ENCODE data around the gene PARP6. TPM values are rescaled to one million over a fixed set of nuclear protein-coding genes. Genes with fewer than 3 reads are reported as not detected.

Gene PARP6
- total and polyA plus RNA-seq, 9 of the 15 experiments (the other 6 are each of a cell fraction or from before 2014, with no cell fraction given) = 14.8 to 83.2 (median 28.3) TPM

DNA sequence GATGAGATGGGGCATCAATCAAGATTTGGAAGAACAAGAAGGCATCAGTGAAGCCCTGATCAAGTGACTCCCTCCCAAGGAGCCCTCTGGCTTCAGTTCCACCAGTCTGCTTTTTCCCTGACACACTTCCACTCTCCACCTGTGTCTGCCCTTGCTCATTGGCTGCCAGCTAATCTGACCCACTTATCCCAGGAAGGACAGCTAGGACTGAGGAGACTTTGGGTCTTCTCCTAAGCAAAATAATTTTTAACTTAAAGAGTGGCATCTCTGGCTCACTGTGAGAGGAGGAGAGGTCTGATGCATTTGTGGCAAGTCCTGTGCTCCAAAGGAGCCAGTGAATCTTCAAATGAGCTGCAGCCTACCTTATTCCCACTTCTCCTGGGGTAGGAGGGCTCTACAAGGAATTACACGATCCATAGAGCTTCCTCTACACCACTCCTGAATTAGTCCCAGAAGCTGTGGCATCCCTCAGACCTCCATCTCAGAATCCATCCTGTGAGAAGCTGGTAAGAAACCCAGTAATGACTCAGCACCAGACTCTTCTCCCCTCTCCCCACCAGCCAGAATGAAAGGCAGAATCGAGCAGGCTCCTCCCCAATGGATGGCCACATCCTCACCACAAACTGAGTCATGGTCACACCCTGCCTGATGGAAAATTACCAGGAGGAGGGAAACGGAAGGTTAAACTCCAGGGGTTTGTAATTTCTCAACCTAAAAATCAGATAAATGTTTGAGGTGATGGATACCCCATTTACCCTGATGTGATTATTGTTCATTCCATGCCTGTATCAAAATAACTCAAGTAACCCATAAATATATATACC is 35.1 kb downstream of the PARP6 start (continued):
- TF ChIP-seq, protein P1, sequence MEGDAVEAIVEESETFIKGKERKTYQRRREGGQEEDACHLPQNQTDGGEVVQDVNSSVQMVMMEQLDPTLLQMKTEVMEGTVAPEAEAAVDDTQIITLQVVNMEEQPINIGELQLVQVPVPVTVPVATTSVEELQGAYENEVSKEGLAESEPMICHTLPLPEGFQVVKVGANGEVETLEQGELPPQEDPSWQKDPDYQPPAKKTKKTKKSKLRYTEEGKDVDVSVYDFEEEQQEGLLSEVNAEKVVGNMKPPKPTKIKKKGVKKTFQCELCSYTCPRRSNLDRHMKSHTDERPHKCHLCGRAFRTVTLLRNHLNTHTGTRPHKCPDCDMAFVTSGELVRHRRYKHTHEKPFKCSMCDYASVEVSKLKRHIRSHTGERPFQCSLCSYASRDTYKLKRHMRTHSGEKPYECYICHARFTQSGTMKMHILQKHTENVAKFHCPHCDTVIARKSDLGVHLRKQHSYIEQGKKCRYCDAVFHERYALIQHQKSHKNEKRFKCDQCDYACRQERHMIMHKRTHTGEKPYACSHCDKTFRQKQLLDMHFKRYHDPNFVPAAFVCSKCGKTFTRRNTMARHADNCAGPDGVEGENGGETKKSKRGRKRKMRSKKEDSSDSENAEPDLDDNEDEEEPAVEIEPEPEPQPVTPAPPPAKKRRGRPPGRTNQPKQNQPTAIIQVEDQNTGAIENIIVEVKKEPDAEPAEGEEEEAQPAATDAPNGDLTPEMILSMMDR (IDR thresholded peaks at IDR 0.05 in 2 of 3, conservative IDR thresholded peaks at IDR 0.05 in 1 of 3; ENCODE audit: insufficient read depth in 2 of 3, low read depth in 1 of 3, low read length in 3 of 3) = peak in 1 of 3 experiments; percentile 4; a peak in 1 of 6 replicates
- TF ChIP-seq NCOR1 (IDR thresholded peaks at IDR 0.05) = 0 out of 2 replicates have a peak, but pooled peaks have one; percentile 13
- TF ChIP-seq, protein P2, sequence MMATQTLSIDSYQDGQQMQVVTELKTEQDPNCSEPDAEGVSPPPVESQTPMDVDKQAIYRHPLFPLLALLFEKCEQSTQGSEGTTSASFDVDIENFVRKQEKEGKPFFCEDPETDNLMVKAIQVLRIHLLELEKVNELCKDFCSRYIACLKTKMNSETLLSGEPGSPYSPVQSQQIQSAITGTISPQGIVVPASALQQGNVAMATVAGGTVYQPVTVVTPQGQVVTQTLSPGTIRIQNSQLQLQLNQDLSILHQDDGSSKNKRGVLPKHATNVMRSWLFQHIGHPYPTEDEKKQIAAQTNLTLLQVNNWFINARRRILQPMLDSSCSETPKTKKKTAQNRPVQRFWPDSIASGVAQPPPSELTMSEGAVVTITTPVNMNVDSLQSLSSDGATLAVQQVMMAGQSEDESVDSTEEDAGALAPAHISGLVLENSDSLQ (IDR thresholded peaks at IDR 0.05) = peak; percentile 50
- peak; percentile 81 for TF ChIP-seq POLR2B (IDR thresholded peaks at IDR 0.05; ENCODE audit: low read depth, partially characterized antibody)
- TF ChIP-seq, protein P3, sequence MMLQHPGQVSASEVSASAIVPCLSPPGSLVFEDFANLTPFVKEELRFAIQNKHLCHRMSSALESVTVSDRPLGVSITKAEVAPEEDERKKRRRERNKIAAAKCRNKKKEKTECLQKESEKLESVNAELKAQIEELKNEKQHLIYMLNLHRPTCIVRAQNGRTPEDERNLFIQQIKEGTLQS (IDR thresholded peaks at IDR 0.05) = peak; percentile 91
- TF ChIP-seq, protein P3 (CRISPR knock-in tag; conservative IDR thresholded peaks at IDR 0.05) = no peak
- TF ChIP-seq CREM (IDR thresholded peaks at IDR 0.05; ENCODE audit: low read depth) = peak; percentile 38; the same call in 1 of the 2 replicates
- TF ChIP-seq C11orf30 (IDR thresholded peaks at IDR 0.05; ENCODE audit: low read depth) = peak; percentile 96
- TF ChIP-seq, protein P4, sequence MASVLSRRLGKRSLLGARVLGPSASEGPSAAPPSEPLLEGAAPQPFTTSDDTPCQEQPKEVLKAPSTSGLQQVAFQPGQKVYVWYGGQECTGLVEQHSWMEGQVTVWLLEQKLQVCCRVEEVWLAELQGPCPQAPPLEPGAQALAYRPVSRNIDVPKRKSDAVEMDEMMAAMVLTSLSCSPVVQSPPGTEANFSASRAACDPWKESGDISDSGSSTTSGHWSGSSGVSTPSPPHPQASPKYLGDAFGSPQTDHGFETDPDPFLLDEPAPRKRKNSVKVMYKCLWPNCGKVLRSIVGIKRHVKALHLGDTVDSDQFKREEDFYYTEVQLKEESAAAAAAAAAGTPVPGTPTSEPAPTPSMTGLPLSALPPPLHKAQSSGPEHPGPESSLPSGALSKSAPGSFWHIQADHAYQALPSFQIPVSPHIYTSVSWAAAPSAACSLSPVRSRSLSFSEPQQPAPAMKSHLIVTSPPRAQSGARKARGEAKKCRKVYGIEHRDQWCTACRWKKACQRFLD (CRISPR knock-in tag; IDR thresholded peaks at IDR 0.05) = peak; percentile 79
- no peak for TF ChIP-seq PTRF (tag; IDR thresholded peaks at IDR 0.05)
- peak; percentile 40; the same call in 1 of the 2 replicates for TF ChIP-seq CBFA2T3 (IDR thresholded peaks at IDR 0.05)
- TF ChIP-seq, protein P5, sequence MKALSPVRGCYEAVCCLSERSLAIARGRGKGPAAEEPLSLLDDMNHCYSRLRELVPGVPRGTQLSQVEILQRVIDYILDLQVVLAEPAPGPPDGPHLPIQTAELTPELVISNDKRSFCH (CRISPR knock-in tag; IDR thresholded peaks at IDR 0.05) = 0 out of 2 replicates have a peak, but pooled peaks have one; percentile 18
- TF ChIP-seq, protein P5 (tag; IDR thresholded peaks at IDR 0.05) = no peak
- TF ChIP-seq NFE2 (IDR thresholded peaks at IDR 0.05; ENCODE audit: low read depth) = peak; percentile 99
- no peak for TF ChIP-seq ZNF583 (CRISPR knock-in tag; IDR thresholded peaks at IDR 0.05)
- no peak for TF ChIP-seq ETV6 (IDR thresholded peaks at IDR 0.05; ENCODE audit: borderline replicate concordance in 1 of 2, low read depth in 2 of 2, low read length in 1 of 2)
- TF ChIP-seq ETV6 (CRISPR knock-in tag; IDR thresholded peaks at IDR 0.05; ENCODE audit: borderline replicate concordance) = no peak
- TF ChIP-seq MXI1 (IDR thresholded peaks at IDR 0.05; ENCODE audit: low read depth, low read length) = 0 out of 2 replicates have a peak, but pooled peaks have one; percentile 12
- TF ChIP-seq TAF1 (IDR thresholded peaks at IDR 0.05; ENCODE audit: control insufficient read depth, extremely low read depth, insufficient read depth, low read length, severe bottlenecking) = peak; percentile 100
- TF ChIP-seq RNF2 (IDR thresholded peaks at IDR 0.05) = peak; percentile 88
- peak; percentile 94 for TF ChIP-seq MAFF (IDR thresholded peaks at IDR 0.05; ENCODE audit: low read length)
- peak; percentile 36; the same call in 1 of the 2 replicates for TF ChIP-seq PHF8 (IDR thresholded peaks at IDR 0.05; ENCODE audit: borderline replicate concordance, low read length)
- peak; percentile 94 for TF ChIP-seq MAFK (IDR thresholded peaks at IDR 0.05; ENCODE audit: low read length)
